Measurements from ENCODE around the gene SSPN.

The SSPN gene

DNA sequence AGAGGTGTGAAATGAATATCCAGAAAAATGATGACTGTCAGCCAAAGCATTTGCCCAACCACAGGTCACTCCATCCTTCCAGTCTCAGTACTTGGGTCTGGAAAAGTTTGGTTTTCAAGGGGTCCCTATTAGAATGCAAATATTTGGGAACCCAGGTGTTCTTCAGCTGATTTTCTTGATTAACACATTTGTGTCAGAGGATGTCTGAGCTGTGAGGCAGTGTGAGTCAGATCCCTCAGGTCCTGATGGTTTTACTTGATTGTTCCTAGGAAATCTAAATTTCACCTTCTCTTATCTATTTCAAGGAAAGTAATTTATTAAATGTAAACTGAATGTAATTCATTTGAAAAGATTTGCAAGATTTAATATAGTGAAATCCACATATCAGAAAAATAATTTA is 71.5 kb downstream of the SSPN start:
- DNase-seq (ENCODE audit: low spot score) = no peak

DNA sequence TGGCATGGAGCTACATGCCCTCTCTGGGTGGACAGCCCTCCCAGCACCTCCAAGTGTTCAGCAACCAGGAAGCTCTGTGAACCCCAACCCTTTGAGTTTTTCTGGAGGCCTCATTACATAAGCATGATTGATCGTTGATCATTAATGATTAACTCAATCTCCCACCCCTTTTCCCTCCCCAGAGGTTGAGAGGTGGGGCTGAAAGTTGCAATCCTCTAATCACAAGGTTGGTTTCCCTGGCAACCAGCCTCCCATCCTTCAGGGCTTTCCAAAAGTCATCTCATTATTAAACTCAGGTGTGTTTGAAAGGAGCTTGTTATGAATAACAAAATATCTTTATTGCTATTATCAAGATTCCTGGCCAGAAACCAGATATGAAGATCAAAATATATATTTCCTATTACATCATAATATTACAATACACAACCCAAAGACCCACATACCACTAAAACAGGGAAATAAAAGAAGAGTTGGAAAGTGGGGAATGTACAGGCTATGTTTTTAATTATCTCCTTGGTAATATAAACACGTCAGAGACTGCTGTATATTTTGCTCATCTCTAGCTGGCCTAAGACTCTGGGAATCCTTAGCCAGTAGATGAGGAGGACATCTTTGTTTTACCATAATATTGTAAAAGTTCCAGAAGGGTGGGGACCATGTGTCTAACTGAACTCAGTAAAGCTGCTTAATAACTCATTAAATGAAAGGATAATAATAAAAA is 73.6 kb downstream of the SSPN start:
- DNase-seq (ENCODE audit: low spot score) = peak; percentile 45

DNA sequence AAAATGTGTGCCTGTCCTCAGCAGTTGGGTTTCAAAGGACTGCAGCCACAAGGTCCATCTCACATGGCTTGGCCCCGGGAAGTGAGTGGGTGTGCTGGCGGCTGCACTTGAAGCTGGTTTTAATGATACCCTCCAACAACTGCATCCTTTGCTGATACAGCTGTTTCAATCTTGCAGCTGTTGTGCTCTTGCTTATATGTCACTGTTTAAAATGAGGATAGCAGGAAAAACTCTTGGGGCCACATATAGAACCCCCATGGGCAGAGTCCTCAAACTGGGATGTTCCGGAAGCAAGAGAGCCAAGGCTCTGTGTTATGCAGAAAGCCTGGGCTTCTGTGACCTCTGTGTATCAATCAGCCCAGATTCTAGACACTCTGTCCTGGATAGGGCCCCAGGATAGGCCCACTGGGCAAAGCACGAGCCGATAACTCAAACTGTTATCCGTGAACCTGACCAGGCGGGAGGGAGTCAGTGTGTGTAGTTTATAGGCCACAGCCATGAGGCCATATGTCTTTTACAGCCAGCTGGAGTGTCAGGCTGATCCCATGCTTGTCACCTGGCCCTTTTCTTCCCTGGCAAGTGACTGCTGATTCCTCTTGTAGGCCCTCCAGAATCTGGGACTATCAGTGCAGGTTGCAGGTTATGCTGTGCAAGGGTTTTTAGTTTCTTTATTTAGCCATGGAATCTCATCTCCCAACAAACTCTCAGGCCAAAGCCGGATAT is 74.3 kb downstream of the SSPN start:
- no peak for DNase-seq (ENCODE audit: low spot score)

DNA sequence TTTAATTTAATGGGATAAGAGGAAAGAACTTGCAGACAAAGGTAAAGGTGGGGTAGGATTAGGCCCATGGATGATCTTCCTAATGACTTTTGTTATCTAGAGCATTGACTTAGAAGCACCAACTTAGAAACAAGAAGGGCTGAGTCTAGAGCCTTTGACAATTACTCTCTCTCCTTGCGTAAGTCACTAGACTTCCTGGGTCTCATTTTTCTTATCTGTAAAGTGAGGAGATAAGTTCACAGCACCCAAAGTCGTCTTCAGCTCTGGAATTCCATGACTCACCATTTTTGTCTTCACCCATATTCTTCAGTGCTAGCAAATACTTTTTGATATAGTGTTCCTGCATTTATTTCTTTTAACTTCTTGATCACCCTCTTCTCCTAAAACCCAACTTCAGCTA is 75.7 kb downstream of the SSPN start:
- no peak for DNase-seq (ENCODE audit: low spot score)

DNA sequence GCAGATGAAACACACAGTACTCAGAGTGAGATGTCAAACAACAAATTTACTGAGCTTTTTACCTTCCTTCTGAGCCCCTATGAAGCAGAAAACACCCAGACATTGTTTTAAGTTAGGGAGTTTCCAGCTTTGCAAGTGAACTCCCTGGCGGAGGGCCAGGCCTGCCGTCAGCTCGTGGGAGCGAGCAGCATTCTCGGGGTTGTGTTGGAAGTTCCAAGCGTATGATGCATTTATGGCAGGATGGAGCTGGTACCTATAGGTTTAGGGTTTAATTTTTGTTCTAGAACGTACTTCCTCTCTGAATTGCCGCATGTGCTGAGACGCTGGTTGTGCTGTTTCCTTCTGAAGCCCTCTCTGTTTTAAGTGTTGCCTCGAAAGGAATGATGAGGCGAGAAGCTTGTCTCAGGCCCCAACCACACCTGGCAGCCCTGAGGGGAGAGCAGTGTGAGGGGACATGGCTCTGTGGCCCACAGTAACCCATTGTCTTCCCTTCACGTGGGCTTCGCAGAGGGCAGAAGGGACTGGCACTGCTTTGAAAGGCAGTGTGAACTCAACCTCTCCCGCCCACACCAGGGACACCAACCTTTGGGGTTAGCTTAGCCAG is 76.6 kb downstream of the SSPN start:
- DNase-seq (ENCODE audit: low spot score) = no peak

DNA sequence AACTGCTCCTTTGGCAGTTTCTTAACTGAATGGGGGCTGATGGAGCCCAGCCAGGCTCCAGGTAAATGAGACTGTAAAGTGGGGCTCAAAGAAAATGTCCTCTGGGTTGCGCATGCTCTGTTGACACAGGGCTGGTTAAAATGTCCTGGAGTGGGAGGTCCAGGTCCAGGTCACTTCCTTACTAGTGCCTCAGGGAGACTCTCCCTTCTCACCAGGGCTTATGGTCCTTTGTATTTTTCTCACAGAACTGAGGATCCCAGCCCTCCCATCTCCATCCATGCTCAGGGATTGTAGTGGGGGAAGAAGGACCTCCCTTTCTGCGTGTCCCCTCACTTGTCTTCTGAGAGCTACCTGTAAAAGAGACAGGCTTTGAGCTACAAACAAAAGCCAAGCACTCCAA is 77.5 kb downstream of the SSPN start:
- DNase-seq (ENCODE audit: low spot score) = no peak

DNA sequence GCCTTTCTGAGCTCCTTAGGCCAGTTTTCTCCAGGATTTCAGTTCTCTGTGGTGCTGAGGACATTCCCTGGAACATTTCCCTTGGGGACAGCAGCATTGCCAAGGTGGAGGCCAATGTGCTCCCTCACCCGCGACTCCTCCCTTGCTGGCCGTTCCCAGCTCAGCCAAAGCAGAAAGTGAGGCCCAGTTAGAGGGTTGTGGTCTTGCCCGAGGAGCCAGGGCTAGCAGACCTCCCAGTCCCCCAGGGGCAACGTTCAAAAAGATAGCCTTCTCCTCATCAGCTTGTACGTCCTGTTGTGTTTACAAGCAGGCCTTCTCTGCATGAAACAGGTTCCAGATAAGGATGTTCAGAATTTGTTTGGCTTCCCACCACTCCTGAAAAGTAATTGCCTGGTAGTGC is 78.4 kb downstream of the SSPN start:
- DNase-seq (ENCODE audit: low spot score) = no peak

DNA sequence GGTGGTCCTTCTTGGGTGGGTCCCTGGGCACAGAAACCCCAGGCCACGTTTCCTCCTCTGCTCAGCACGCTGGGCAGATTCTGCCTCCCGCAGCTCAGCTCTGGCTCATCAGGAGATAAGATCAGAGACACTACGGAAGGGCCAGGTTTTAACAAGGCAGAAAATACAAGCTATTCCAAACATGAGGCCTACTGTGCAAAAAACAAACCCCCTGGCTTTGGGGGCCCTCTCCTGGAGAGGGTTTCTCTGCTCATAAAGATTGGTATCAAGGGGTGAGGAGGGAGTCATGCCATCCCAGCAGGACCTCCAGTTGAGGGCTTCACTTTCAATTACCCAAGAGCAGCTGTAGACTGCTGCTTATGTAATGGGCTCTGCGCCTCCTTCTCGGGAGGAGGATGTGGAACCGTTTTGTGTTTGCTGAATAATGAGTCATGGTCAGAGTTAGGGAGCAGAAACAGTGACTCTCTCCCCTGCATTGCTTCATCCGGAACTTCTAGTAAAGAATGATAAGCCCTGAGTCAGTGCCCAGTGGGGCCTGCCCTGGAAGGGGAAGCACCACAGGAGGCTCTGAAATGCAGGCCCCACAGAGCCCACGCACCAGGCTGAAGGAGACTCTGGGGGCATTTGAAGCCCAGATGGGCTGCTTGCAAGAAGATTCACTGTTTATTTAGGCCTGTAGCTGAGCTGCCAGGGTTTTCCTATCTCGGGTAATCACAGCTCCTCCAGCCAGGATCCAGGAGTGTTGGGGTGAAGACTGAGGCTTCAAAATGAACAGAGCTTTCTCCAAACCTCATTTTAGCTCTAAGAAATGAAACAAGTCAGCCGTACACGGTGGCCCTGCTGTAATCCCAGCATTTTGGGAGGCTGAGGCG is 79.3 kb downstream of the SSPN start:
- DNase-seq (ENCODE audit: low spot score) = peak; percentile 99

DNA sequence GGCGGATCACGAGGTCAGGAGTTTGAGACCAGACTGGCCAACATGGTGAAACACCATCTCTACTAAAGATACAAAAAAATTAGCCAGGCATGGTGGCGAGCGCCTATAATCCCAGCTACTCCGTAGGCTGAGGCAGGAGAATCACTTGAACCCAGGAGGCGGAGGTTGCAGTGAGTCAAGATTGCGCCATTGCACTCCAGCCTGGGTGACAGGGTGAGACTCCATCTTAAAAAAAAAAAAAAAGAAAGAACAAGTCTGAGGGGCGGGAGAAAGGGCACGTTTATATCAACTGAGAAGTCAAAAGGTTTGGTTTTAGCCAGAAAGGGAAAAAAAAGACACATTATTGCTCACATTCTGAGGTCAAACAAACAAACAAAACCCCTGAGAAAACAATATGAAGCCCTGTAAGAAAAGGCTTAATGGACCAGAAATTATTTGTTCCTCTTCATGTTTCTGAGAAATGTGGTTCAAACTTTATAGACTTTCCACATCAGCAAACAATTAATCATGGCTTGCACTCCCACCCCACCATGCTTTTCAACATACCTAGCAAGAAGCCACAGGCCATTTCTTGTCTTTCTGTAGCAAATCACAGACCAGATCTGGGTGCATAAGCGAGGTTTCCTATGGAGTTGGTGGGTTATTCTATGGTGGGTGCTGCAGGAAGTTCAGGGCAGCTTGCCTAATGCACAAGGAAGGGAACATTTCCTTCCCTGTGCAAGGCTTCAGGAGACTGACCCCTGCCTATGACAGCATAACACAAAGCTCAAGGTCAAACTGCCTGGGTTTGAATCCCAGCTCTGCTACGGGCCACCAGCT is 80.1 kb downstream of the SSPN start:
- no peak for DNase-seq (ENCODE audit: low spot score)

DNA sequence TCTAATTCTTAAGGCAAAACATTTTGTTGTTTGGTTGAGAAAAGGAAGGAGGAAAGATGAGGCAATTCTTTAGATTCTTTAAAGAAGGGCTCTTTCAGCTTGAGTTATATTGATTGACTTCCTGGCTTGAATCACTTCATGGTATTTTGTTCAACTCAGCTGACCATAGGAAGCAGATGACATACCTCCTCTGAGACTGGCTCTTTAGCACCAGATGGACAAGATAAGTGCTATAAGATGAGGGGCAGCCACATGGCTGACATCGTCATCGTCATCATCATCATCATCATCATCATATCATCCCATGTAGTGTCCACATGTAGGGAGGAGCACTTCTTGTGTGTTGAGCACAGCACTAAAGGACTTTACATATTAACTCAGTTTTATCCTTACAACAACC is 81.3 kb downstream of the SSPN start:
- no peak for DNase-seq (ENCODE audit: low spot score)

DNA sequence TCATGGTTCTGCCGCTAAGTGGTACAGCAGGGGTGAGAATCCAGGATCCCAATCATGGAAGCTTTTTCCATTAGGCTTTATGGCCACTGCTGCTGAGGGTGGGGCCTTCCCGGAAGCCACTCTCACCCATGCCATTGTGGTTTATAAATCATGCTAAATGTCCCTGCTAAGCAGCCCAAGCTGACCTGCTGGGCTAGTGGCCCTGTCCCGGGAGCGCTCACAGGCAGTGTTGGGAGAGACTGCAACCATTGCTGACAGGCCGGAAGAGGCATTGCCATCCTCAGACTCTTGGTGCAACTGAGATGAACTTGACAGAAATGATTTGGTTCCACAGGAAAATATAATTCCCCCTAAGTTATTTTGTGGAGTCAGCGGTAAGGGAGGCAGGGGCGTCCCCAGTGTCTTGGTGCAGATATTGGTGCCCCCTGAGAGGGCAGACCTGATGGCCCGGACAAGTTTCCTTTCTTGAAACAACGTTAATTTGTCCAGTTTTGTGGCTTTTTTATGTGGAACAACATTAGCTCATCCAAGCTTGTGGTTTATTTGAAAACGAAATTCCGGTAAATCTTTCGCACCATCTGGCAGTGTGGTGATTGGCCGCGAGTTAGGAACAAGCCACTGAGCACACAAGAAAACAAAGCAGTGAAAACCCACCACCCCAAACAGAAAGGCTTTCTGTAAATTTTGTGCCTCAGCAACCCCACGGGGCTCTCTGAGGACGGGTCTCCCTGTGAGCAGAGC is 82.3 kb downstream of the SSPN start:
- DNase-seq (ENCODE audit: low spot score) = peak; percentile 44

DNA sequence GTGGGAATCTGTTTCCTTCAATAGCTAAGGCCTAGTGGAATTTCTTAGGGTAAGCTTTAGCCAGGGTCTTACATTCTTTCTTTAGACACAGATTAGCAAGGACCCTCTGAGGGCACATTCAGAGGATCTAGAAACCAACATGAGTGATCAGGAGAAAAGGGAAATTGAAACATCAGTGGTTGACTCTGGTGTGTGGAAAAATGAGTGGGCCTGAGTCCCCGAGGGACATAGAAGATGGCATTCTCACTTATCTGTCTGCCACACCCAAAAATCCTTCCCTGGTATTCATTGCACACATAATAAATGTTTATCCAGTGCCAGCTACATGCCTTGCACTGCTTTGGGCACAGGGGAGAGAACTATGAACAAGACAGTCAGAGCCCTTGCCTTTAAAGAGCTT is 82.9 kb downstream of the SSPN start:
- DNase-seq (ENCODE audit: low spot score) = no peak

DNA sequence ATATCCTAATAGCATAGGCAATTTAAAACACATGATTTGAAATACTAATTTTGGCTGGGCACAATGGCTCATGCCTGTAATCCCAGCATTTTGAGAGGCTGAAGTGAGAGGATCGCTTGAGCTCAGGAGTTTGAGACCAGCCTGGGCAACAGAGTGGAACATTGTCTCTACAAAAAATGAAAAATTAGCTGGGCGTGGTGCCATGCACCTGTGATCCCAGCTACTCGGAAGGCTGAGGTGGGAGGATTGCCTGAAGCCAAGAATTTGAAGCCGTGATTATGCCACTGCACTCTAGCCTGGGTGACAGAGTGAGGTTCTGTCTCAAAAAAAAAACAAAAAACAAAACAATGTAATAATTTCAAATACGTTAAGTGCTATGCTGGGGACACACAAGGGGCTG is 83.3 kb downstream of the SSPN start:
- no peak for DNase-seq (ENCODE audit: low spot score)

DNA sequence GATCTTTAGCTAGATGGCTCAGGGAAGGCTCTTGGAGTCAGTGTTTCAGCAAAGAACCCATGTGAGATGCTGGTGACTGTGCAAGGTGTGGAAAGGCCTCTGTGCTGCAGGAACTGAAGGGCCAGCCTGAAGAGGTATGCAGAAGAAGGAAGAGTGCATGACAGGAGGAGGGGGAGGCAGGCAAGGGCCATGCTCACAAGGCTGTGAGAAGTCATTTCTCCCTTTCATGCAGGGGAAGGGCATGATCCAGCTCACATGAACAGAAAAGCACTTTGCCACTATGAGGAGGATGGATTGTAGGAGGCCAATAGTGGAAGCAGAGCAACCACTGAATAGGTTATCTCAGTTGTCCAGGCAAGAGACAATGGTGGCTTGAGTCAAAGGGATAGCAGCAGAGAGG is 83.7 kb downstream of the SSPN start:
- no peak for DNase-seq (ENCODE audit: low spot score)

DNA sequence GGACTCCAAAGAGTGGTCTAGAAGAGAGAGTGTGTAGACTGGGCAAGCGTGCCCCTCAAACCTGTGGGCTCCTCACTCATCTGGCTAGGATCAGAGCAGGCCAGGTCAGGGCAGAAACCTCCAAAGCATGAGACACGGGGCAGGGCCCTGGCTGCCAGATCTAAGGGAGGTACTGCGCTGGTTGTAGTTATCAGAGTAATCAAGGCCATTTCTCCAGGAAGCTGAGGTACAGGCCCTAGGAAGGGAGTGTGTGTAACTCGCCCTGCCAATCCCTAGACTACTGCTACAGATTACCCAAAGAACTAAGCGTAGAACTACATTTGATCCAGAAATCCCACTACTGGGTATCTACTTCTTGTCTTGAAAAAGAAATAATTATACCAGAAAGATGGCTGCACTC is 84.5 kb downstream of the SSPN start:
- no peak for DNase-seq (ENCODE audit: low spot score)

DNA sequence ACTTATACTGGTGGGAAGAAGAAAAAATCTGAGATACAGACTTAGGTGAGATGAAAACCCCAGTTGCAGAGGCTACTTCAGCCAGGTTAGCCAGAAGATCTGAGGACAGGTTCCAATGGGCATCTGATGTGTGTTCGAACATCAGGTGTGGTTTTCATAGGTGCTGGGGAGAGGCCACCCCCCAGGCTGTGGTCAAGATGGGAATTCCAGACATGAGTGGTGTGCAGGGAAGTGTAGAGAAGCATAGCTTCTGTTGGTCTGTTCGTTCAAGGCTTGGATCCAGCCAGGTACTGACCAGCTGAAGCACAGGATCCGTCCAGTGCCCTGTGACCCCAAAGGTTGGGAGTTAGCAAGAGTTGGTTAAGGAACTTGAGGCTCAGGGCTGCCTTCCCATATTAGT is 85.5 kb downstream of the SSPN start:
- no peak for DNase-seq (ENCODE audit: low spot score)

DNA sequence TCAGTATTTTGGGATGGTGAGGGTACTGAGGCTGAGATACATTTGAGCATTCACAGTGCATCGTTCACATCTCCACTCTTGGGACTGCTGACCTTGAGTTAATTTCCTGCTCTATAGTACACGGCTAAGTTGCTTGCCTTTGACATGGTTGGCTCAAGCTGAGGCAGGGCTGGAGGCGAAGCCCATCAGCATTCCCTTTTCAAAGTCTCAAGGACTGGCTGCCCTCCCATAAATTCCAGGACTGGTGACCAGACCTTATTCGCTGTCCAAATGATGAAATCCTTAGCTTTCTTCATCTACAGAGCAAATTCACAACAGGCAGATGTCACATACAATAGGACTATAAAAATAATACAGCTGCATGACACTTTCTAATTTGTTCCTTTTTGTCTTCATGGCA is 85.9 kb downstream of the SSPN start:
- DNase-seq (ENCODE audit: low spot score) = no peak

DNA sequence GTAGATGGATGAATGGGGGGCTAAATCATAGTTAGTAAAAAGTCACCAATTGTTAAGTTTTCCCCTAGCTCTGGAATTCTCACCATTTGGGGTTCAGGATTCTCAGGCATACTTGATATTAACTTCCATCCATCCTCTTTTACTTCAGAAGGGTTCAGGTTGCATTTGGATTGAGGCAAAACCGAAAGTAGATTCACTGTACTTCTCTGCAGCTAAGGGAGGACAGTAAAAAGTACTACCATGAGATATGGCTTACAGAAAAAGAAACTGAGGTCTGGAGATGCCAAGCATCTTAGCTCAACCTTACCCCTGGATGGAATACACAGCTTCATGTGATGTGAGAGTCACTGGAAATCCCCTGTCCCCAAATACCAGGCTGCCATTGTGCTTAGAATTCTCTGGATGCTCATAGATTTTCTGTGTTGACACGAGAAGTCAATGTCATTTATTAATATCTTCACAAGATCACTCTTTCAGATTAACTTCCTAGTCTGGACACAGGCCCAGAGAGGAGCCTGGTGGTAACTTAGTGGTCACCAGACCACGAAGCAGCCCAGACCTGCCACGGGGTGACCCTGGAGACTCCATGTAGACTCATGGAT is 87.1 kb downstream of the SSPN start:
- no peak for DNase-seq (ENCODE audit: low spot score)

DNA sequence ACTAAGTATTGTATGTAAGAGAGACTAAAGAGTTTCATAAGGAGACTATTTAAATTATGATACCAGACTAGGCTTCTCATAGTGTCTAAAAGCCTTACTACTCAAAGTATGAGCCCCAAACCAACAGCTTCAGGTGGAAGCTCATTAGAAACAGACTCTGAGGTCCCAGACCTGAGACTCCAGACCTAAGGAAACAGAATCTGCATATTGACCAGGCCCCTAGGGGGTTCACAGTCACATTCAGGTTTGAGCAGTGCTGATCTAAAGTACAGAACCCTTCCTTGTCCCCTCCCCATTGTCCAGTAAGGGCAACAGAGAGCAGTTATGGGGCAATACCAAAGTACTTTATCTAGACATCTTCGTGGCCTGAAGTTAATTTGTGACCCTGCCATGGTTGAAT is 87.7 kb downstream of the SSPN start:
- no peak for DNase-seq (ENCODE audit: low spot score)

DNA sequence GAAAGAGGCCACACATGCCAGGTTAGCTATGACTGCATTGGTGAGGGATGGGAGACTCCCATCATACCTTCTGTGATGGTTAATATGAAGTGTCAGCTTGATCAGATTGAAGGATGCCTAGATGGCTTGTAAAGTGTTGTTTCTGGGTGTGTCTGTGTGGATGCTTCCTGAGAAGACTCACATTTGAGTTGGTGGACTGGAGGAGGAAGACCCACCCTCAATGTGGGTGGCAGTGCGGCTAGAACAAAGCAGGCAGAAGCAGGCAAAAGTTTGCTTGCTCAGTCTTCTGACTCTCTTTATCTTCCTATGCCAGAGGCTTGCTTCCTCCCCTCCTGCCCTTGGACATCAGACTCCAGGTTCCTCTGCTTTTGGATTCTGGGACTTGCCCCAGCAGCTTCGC is 88.2 kb downstream of the SSPN start:
- DNase-seq (ENCODE audit: low spot score) = no peak

DNA sequence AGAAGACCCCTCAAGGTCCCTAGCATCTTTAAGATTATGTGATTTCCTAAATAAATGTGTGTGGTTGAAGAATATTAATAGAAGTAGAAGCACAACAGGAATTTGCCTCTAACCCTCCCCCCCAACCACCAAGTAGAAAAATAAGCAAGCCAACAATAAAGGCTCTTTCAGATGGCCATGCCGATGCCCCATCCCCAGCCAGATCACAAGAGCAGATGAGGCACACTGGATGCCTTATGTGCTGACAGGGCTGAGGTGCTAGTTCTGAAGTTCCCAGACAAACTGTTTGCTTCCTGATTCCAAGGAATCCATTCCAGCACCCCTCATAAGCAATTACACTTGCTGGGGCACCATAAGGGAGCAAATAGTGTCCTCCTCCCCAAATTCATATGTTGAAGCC is 90.0 kb downstream of the SSPN start:
- DNase-seq (ENCODE audit: low spot score) = no peak
